ENCODE results near the gene FYN. TPM values are rescaled to one million over a fixed set of nuclear protein-coding genes. Genes with fewer than 3 reads are reported as not detected.

Gene FYN
- total and polyA plus RNA-seq, 2 of the 8 experiments (the other 6 are each of a cell fraction or from before 2014, with no cell fraction given): 46.8 to 97.2 TPM

DNA sequence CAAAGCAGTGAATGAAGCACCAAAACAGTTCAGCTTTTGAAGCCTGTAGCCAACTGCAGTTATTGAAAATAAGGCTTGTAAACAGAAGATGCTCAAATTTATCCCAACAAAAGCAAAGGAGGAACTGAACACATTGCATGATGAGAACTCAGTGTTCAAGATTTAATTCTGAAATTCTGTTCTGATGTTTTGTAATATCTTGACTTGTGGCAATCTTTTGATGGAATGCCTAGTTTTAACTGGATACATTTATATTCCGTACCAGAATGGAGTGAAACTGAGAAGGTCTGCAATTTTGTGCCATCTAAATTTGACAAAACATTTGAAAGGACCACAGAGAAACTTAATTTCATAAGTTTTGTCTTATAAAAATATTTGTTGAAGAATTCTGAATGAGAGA, 17.5 kb downstream of the FYN start:
- H3K14ac ChIP-seq (ENCODE audit: insufficient read length): no peak overlapping the region
- ChIA-PET CTCF (ENCODE audit: partially characterized antibody) (interaction anchor here (1.0 to 6.2 kb wide), 2 partner anchors 10 to 134 kb away, joined by 4 to 29 read pairs; no protein-coding TSS in a partner anchor), POLR2A (ENCODE audit: partially characterized antibody) (no interaction called here)
- H3K27ac ChIP-seq (ENCODE audit: low read depth, low read length): no peak overlapping the region
- H2AFZ ChIP-seq (ENCODE audit: low read length): no peak overlapping the region
- H2BK12ac ChIP-seq (ENCODE audit: low read depth, low read length): no peak overlapping the region
- H3K18ac ChIP-seq (ENCODE audit: extremely low read depth, low read length): no peak overlapping the region
- H4K5ac ChIP-seq (ENCODE audit: insufficient read length, low read depth, low read length): no peak overlapping the region
- peaks cover under 1 to 94% of the 10 kb centered on the region in 2 experiments; a peak in 3 of 4 replicates for H3K79me2 ChIP-seq (ENCODE audit: control insufficient read depth in 1 of 2, insufficient read depth in 2 of 2, low read length in 2 of 2)
- H3K36me3 ChIP-seq (ENCODE audit: control insufficient read depth in 2 of 4, insufficient read depth in 4 of 4, low read length in 3 of 4): no peaks in the 10 kb centered on the region
- H3K27me3 ChIP-seq (replicated peaks in 1 of 4; ENCODE audit: control insufficient read depth in 3 of 4, extremely low read depth in 1 of 4, insufficient read depth in 3 of 4, low read length in 3 of 4): no peaks in the 10 kb centered on the region
- H3K56ac ChIP-seq (replicated peaks; ENCODE audit: insufficient read length, low read depth, low read length): no peak overlapping the region
- H3K9ac ChIP-seq (replicated peaks in 1 of 4; ENCODE audit: extremely low read depth in 1 of 4, low read depth in 3 of 4, low read length in 3 of 4): no peak overlapping the region
- H2BK120ac ChIP-seq (replicated peaks; ENCODE audit: low read depth, low read length): no peak overlapping the region
- no peaks in the 10 kb centered on the region for H3K9me3 ChIP-seq (ENCODE audit: insufficient read depth in 2 of 2, low read depth in 1 of 2, low read length in 1 of 2)
- H3K23me2 ChIP-seq (ENCODE audit: low read depth, low read length): no peaks in the 10 kb centered on the region
- WGBS, 2 experiments (ENCODE audit: extremely low coverage in 1 of 2, insufficient coverage in 1 of 2, insufficient read length in 1 of 2, insufficient replicate concordance in 2 of 2, low coverage in 1 of 2, low lambda C conversion rate in 2 of 2, missing lambda C conversion rate in 1 of 2): 88% methylated on average over 1 of the region's 1 CpG; no CpG with 5 or more reads in 1 of the 2 experiments
- no peak overlapping the region for H2AK5ac ChIP-seq (ENCODE audit: low read depth, low read length)
- H3K4me1 ChIP-seq (replicated peaks in 1 of 4; ENCODE audit: control insufficient read depth in 3 of 4, insufficient read depth in 4 of 4, low read length in 3 of 4): peaks cover 0 to 21% (median 9%) of the 10 kb centered on the region in 4 experiments; a peak in 4 of 7 replicates
- H2BK20ac ChIP-seq (ENCODE audit: low read length): no peak overlapping the region
- H4K8ac ChIP-seq (ENCODE audit: extremely low read depth, insufficient read depth, low read length): no peak overlapping the region
- H3K79me1 ChIP-seq (ENCODE audit: low read depth, low read length): peaks cover 12% of the 10 kb centered on the region; the same call in 1 of the 2 replicates
- no peak for FAIRE-seq
- DNase-seq (ENCODE audit: low read depth in 1 of 2, low spot score in 2 of 2): no peak
- no peak overlapping the region for H3K4me2 ChIP-seq (ENCODE audit: insufficient read depth in 1 of 2, low read depth in 2 of 2, low read length in 2 of 2)
- H3K4ac ChIP-seq (replicated peaks; ENCODE audit: insufficient read length, low read depth, low read length): no peak overlapping the region
- H3K23ac ChIP-seq (ENCODE audit: insufficient read length): no peak overlapping the region
- no peak overlapping the region for H2BK5ac ChIP-seq (ENCODE audit: low read depth, low read length)
- peaks cover 0 to 4% of the 10 kb centered on the region in 2 experiments for H4K20me1 ChIP-seq (replicated peaks in 1 of 2; ENCODE audit: control insufficient read depth in 1 of 2, insufficient read depth in 2 of 2, low read length in 2 of 2)
- H2BK15ac ChIP-seq (ENCODE audit: low read length): no peak overlapping the region
- H4K91ac ChIP-seq (replicated peaks; ENCODE audit: insufficient read length, low read length): no peak overlapping the region
- H3K4me3 ChIP-seq (ENCODE audit: extremely low read depth in 1 of 4, insufficient read depth in 2 of 4, low read depth in 3 of 4, low read length in 4 of 4): no peak overlapping the region
- TF ChIP-seq SP4 (IDR thresholded peaks at IDR 0.05; ENCODE audit: low read length) (no peak), RNF2 (IDR thresholded peaks at IDR 0.05; ENCODE audit: borderline replicate concordance, low read depth, low read length, missing control alignments, poor library complexity, severe bottlenecking) (no peak), TAF7 (optimal IDR thresholded peaks at IDR 0.05; ENCODE audit: borderline replicate concordance, low read depth, low read length) (no peak), CEBPB (IDR thresholded peaks at IDR 0.05; ENCODE audit: low read depth, low read length) (no peak), ASH2L (IDR thresholded peaks at IDR 0.05; ENCODE audit: low read length) (no peak), MAFK (IDR thresholded peaks at IDR 0.05; ENCODE audit: low read depth, low read length) (no peak), SIX5 (IDR thresholded peaks at IDR 0.05; ENCODE audit: low read depth, low read length) (no peak), CBX5 (IDR thresholded peaks at IDR 0.05; ENCODE audit: low read depth, low read length) (no peak), POLR2A (IDR thresholded peaks at IDR 0.05; ENCODE audit: control extremely low read depth in 1 of 2, low read depth in 2 of 2, low read length in 2 of 2) (no peak), POU5F1 (IDR thresholded peaks at IDR 0.05; ENCODE audit: low read depth, low read length) (no peak), NANOG (IDR thresholded peaks at IDR 0.05; ENCODE audit: insufficient read depth, low read depth, low read length, poor library complexity, severe bottlenecking) (no peak), RXRA (IDR thresholded peaks at IDR 0.05; ENCODE audit: insufficient read depth, low read depth, low read length) (no peak)
- TF ChIP-seq, protein P1, sequence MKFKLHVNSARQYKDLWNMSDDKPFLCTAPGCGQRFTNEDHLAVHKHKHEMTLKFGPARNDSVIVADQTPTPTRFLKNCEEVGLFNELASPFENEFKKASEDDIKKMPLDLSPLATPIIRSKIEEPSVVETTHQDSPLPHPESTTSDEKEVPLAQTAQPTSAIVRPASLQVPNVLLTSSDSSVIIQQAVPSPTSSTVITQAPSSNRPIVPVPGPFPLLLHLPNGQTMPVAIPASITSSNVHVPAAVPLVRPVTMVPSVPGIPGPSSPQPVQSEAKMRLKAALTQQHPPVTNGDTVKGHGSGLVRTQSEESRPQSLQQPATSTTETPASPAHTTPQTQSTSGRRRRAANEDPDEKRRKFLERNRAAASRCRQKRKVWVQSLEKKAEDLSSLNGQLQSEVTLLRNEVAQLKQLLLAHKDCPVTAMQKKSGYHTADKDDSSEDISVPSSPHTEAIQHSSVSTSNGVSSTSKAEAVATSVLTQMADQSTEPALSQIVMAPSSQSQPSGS (IDR thresholded peaks at IDR 0.05; ENCODE audit: low read length): no peak
